NCI-H345 treated with DMSO at 0.1 percent for 48 hours (cell line): ENCODE data around the gene DPM2.

ENCODE experiments used
- DNase-seq: peaks from one replicate; lab custom pipeline; 2025; ENCODE audit not compliant: unreplicated experiment; lab: John Stamatoyannopoulos, UW

The DPM2 gene

GRCh38 chr9:127937388-127938297, at the start of gene DPM2:
DPM2 (minus strand) TSS chr9:127937854; CDS start chr9:127937820, 34 bp downstream.
- peak; percentile 60 for DNase-seq

- DNase-seq = no peak
Observed at GRCh38 chr9:127987103-127987614, 49.5 kb upstream of the DPM2 start.

- DNase-seq = no peak
Observed at GRCh38 chr9:127985011-127985410, 47.4 kb upstream of the DPM2 start.

- no peak for DNase-seq
Observed at GRCh38 chr9:127983847-127984289, 46.2 kb upstream of the DPM2 start.

- DNase-seq = no peak
Observed at GRCh38 chr9:127982912-127983311, 45.3 kb upstream of the DPM2 start.

GRCh38 chr9:127981559-127982121, 44.0 kb upstream of the DPM2 start:
- no peak for DNase-seq

GRCh38 chr9:127980706-127981558, 43.3 kb upstream of the DPM2 start, which contains the start of gene EEIG1:
EEIG1 (minus strand) TSS chr9:127980989; CDS start chr9:127980137, 852 bp downstream.
- peak; percentile 83 for DNase-seq

GRCh38 chr9:127980060-127980705, 42.5 kb upstream of the DPM2 start:
- peak; percentile 18 for DNase-seq

- peak; percentile 47 for DNase-seq
Observed at GRCh38 chr9:127979333-127980059, 41.8 kb upstream of the DPM2 start.

GRCh38 chr9:127979015-127979332, 41.3 kb upstream of the DPM2 start:
- DNase-seq = no peak

- DNase-seq = no peak
Observed at GRCh38 chr9:127977884-127978647, 40.4 kb upstream of the DPM2 start.

- no peak for DNase-seq
Observed at GRCh38 chr9:127977009-127977883, 39.6 kb upstream of the DPM2 start.

GRCh38 chr9:127976498-127976897, 38.8 kb upstream of the DPM2 start:
- peak; percentile 78 for DNase-seq

- DNase-seq = no peak
Observed at GRCh38 chr9:127975376-127976315, 38.0 kb upstream of the DPM2 start.

- no peak for DNase-seq
Observed at GRCh38 chr9:127974769-127975261, 37.2 kb upstream of the DPM2 start.

GRCh38 chr9:127974001-127974768, 36.5 kb upstream of the DPM2 start:
- DNase-seq = no peak
